ENCODE results near the gene NPC1.
"Not testable (repeated sequence)": the region's sequence is repeated elsewhere in the genome, so short reads cannot be mapped to it uniquely, and the experiment has no call there.

NPC1 gene

DNA sequence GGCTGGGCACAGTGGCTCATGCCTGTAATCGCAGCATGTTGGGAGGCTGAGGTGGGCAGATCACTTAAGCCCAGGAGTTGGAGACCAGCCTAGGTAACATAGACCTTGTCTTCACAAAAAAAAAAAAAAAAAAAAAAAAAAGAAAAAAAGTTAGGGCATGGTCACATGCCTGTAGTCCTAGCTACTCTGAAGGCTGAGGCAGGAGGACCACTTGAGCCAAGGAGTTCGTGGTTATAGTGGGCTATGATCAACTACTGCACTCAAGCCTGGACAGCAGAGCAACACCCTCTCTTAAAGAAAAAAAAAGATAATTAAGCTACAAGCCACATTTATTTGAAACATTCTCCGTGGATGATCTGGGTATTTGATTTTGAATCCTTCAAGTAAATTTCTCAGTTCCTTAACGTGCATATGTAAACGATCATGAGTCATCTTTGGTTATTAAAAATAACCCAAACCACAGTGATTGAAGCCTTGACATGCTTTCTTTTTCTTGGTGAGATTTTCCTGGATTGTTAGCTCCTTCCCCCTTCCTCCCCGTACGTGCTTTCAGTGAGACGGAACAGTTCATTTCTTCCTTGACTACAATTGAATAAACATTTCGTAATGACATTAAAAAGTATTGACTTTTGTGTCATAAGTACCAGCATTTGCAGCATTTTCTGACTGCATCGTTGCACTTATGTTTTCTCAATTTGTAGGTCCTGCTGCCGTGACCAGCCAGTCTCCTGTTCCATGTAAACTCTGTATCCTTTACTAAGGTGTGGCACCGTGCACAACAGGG lies 62.7 kb downstream of the NPC1 start:
- no peak for DNase-seq (ENCODE audit: low spot score)

DNA sequence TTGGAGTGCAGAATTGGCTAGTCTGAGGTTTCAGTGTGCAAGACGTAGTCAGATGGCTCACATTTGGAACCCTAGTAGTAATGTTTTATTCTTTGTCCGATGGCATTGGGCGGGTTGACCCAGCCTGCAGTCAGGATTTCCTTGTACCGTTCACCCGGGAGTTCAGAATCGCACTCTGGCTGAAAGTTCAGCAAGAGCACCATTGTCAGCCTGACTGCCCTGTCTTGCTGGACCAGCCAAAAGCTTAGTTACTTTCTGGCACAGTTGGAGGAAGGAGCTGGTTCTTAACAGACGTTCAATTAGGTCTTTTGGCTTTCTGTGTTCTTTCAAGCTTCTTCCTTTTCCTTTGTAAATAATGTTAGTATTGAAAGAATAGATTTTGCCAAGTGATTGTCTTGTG lies 64.4 kb downstream of the NPC1 start:
- DNase-seq (ENCODE audit: low spot score) = no peak

GRCh38 chr18:23521271-23521670 lies 65.0 kb downstream of the NPC1 start:
- DNase-seq (ENCODE audit: low spot score) = no peak

GRCh38 chr18:23519734-23520133 lies 66.6 kb downstream of the NPC1 start:
- DNase-seq (ENCODE audit: low spot score) = no peak

DNA sequence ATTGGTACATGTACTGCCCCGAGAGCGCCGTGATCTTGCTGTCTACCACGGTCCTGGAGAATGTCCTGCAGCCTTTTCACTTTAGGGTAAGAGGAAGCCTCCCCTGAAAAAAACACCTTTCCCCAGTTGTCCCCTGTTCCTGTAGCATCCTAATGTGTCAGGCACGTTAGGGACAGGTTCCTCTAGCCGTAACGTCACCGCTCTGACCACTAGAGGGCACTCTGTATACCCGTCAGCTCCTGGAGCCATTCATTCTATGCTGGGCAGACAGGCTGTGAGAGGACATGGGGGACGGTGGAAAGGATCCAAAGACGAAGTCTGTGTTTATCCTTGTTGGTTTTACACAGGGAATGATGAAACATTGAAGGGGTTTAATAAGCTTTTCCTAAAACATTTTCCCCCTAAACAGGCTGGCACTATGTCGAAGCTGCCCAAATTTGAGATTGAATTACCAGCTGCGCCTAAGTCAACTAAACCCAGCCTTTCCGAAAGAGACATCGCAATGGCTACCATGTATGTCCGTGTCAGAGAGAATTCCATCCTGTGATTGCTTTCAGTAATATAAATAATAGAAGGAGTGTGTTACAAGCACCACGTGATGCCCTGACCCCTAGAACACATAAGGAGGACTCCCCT lies 70.3 kb downstream of the NPC1 start:
- peak; percentile 82 for DNase-seq (ENCODE audit: low spot score)

- DNase-seq (ENCODE audit: low spot score) = no peak
These were observed 73.7 kb downstream of the NPC1 start for GRCh38 chr18:23512641-23513040.

- not testable (repeated sequence) for DNase-seq (ENCODE audit: low spot score)
These were observed 74.1 kb downstream of the NPC1 start for GRCh38 chr18:23512216-23512615.

GRCh38 chr18:23510923-23511322 lies 75.4 kb downstream of the NPC1 start:
- not testable (repeated sequence) for DNase-seq (ENCODE audit: low spot score)

DNA sequence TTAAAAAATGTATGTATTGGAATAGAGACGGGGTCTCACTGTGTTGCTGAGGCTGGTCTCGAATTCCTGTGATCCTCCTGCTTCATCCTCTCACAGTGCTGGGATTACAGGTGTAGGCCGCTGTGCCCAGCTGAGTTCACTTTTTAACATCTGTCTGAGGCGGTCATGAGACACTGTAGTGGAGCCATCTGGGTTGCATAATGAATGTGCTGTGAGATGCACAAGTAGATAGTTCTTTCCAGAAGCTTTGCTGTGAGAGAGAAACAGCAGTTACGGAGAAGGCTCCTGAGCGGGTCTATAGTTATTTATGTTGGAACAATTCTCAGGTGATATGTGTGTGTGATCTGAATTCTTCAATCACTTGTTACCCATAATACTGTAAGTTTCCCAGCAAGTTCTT lies 79.9 kb downstream of the NPC1 start:
- DNase-seq (ENCODE audit: low spot score) = no peak

DNA sequence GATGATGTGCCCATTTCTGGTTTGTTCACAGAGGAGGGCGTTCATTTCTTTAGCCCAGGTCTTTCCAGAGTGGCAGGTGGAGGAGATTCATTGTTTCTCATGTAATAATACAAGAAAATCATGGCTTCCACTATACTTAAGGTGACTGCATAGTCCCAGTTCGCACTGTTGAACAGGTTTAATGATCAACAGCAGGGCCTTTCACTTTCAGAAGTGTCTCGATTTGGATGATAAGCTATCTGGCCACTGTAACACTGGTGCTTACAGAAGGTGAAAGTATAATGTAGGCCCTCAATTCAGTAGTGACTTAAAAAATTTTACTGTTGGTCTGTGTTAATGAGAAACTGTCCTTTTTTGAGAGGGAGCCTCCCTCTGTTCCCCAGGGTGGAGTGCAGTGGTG lies 81.6 kb downstream of the NPC1 start:
- DNase-seq (ENCODE audit: low spot score) = peak; percentile 27

DNA sequence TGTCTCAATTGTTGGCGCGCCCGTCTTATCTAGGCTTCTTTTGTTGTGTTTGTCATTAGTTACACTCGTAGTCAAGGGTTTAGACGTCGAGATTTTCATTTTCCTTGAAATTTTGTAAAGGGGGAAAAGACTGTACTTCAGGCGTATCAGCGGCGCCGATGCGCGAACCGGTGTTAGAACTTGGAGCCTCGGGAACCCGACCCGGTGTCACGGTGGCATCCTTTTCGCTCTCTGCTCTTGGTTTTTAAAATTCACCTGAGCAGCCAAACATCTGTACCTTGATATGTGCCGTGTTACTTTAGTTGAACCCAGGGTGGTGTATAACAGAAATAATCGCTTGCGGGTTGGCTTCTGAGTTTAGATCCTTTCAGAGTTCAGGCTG lies 82.4 kb downstream of the NPC1 start:
- DNase-seq (ENCODE audit: low spot score) = no peak

DNA sequence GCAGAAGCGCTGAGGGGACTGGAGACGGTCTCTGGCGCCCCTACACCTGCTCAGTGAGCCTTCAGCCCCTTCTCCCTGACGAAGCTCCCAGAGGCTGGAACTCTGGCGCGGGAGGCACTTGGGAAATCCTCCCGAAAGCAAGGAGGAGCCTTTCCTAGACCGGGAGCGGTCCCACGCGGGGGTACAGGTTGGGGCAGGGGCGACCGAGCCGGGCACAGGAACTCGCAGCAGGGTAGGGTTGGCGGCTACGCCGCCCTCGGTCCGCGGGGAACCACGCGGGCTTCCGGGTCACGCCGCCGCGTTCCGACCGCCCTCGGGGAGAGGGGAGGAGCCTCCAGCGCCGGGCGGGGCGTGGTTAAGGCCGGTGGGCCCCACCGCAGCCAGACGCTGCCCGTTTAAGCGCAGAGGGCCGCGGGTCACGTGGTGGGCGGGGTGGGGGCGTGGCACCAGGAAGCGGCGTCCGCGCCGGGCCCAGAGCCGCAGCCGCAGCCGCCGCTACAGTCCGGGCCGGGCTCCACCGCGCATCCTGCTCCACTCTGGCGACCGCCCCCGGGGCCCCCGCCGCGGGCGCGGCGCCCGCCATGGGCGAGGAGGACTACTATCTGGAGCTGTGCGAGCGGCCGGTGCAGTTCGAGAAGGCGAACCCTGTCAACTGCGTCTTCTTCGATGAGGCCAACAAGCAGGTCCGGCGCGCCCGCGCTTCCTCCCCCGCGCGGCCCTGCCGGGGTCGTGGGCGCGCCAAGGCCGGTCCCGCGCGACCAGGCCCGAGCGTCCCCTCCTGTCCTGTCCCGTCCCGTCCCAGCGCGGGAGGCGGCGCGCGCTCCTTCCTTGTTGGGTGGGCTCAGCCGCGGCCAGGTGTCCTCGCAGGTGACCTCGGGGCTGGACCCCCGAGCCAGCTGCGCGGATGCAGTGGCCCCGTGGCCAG lies 83.0 kb downstream of the NPC1 start, which contains the start of gene RMC1:
Gene RMC1 (plus strand): TSS at position 474 of the 925 bp plus-strand sequence. CDS start 108 bp downstream, at position 582.
- peak; percentile 97 for DNase-seq (ENCODE audit: low spot score)

- DNase-seq (ENCODE audit: low spot score) = no peak
These were observed 83.7 kb downstream of the NPC1 start for GRCh38 chr18:23502516-23503037.

DNA sequence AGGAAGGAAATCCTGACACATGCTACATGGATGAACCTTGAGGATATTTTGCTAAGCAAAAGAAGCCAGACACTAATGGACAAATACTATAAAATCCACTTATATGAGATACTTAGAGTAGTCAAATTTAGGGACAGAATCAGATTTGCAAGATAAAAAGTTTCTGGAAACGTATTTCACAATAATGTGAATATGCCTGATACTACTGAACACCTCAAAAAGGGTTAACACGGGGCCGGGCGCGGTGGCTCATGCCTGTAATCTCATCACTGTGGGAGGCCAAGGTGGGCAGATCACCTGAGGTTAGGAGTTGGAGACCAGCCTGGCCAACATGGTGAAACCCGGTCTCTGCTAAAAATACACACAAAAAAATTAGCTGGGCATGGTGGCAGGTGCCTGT lies 84.7 kb downstream of the NPC1 start:
- DNase-seq (ENCODE audit: low spot score) = no peak

GRCh38 chr18:23499291-23499781 lies 87.0 kb downstream of the NPC1 start:
- DNase-seq (ENCODE audit: low spot score) = no peak

- DNase-seq (ENCODE audit: low spot score) = peak; percentile 82
These were observed 87.4 kb downstream of the NPC1 start for GRCh38 chr18:23498877-23499276.

DNA sequence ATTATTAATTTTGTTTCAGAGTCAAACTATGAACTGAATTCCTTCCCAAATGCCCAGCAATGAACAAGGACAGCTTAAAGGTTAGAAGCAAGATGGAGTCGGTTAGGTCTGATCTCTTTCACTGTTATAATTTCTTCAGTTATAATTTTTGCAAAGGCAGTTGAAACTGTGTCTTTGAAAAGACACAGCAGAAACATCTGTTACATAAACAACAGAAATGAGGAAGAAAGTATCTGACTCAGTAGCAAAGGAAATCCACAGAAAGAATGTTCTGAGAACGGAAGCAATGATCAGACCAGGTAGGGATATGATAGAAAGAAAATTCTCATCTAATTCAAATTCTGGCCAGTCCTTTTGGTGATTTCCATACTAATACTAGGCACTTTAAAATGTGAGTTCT lies 88.2 kb downstream of the NPC1 start:
- DNase-seq (ENCODE audit: low spot score) = no peak

GRCh38 chr18:23495723-23496440 lies 90.4 kb downstream of the NPC1 start:
- no peak for DNase-seq (ENCODE audit: low spot score)

DNA sequence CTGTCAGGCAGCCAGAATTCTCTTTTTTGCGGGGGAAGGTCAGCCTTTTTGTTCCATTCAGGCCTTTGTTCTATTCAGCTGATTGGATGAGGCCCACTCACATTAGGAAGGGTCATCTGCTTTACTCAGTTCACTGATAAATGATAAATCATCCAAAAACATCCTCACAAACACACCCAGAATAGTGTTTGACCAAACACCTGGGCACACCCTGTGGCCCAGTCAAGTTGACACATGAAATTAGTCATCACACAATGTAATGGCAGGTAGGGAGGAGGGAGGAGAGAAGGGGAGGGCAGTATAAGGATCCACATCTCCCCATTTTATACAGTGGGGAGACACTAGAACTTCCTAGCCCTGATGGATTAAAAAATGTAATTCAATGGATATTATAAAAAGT lies 91.3 kb downstream of the NPC1 start:
- no peak for DNase-seq (ENCODE audit: low spot score)

DNA sequence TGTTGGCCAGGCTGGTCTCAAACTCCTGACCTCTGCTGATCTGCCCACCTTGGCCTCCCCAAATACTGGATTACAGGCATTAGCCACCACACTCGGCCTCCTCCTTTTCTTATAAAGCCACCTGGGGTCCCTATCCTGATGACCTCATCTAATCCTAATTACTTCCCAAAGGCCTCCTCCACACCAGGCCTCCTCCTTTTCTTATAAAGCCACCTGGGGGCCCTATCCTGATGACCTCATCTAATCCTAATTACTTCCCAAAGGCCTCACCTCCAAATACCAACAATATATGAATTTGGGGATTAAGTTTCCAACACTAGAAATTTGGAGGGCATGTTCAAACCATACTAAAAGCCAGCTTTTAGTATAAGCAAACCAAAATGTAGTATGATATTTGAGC lies 92.7 kb downstream of the NPC1 start:
- DNase-seq (ENCODE audit: low spot score) = no peak

DNA sequence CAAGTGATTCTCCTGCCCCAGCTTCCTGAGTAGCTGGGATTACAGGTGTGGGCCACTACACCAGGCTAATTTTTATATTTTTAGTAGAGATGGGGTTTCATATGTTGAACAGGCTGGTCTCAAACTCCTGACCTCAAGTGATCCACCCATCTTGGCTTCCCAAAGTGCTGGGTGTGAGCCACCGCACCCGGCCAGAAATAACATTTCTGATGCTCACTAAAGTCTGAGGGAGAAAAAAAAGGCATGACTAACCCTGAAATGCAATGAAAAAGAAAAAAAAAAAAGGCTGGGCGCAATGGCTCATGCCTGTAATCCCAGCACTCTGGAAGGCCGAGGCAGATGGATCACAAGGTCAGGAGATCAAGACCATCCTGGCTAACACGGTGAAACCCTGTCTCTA lies 96.7 kb downstream of the NPC1 start:
- DNase-seq (ENCODE audit: low spot score) = not testable (repeated sequence)
